ENCODE results near the gene VIPR1.
"Not testable (repeated sequence)": the region's sequence is repeated elsewhere in the genome, so short reads cannot be mapped to it uniquely, and the experiment has no call there.

The VIPR1 gene

GRCh38 chr3:42556089-42556632, 53.7 kb downstream of the VIPR1 start:
- TF ChIP-seq CTCF (IDR thresholded peaks at IDR 0.05; ENCODE audit: extremely low read depth, missing control alignments) = no peak
- DNase-seq (ENCODE audit: low spot score) = no peak

- DNase-seq (ENCODE audit: low spot score) = not testable (repeated sequence)
Observed at GRCh38 chr3:42556817-42557216, 54.4 kb downstream of the VIPR1 start.

GRCh38 chr3:42557854-42558253, 55.4 kb downstream of the VIPR1 start:
- DNase-seq (ENCODE audit: low spot score) = no peak
- no peak for TF ChIP-seq CTCF (IDR thresholded peaks at IDR 0.05; ENCODE audit: extremely low read depth, missing control alignments)

GRCh38 chr3:42562047-42562907, 59.8 kb downstream of the VIPR1 start:
- DNase-seq (ENCODE audit: low spot score) = no peak
- TF ChIP-seq CTCF (IDR thresholded peaks at IDR 0.05; ENCODE audit: extremely low read depth, missing control alignments) = no peak

- no peak for TF ChIP-seq CTCF (IDR thresholded peaks at IDR 0.05; ENCODE audit: extremely low read depth, missing control alignments)
- no peak for DNase-seq (ENCODE audit: low spot score)
Observed at GRCh38 chr3:42569593-42570142, 67.2 kb downstream of the VIPR1 start.

- TF ChIP-seq CTCF (IDR thresholded peaks at IDR 0.05; ENCODE audit: extremely low read depth, missing control alignments) = peak; percentile 57
- DNase-seq (ENCODE audit: low spot score) = peak; percentile 43
Observed at GRCh38 chr3:42572278-42572677, 69.8 kb downstream of the VIPR1 start.

GRCh38 chr3:42575137-42575741, 72.8 kb downstream of the VIPR1 start:
- no peak for DNase-seq (ENCODE audit: low spot score)
- TF ChIP-seq CTCF (IDR thresholded peaks at IDR 0.05; ENCODE audit: extremely low read depth, missing control alignments) = no peak

All from GM20000 (cell line).